AG09309 (cell line): ENCODE measurements around the gene CFAP65.

ENCODE experiments used
- DNase-seq: peaks from one replicate; pipeline ENCODE4 v3.0.0-alpha.2; 2010; ENCODE audit warnings: low read depth
- H3K4me3 ChIP-seq: 2 replicates; pipeline ENCODE4 v1.5.1; 2011; ENCODE audit warnings: mild to moderate bottlenecking, low read depth, low read length, moderate library complexity; ENCODE audit not compliant: control insufficient read depth
- CTCF ChIP-seq: IDR thresholded peaks from 2 replicates; pipeline ENCODE4 v1.5.1; 2011; ENCODE audit warnings: mild to moderate bottlenecking, low read depth, low read length, inconsistent platforms; ENCODE audit not compliant: insufficient read depth, control insufficient read depth; ENCODE audit errors: missing control alignments

Gene CFAP65

GRCh38 chr2:219022616-219023015 is 18.7 kb downstream of the CFAP65 start:
- no peak for DNase-seq
- H3K4me3 ChIP-seq = no peak overlapping the region
- TF ChIP-seq CTCF = no peak

GRCh38 chr2:219022041-219022440 is 19.3 kb downstream of the CFAP65 start:
- no peak for DNase-seq
- TF ChIP-seq CTCF = no peak
- no peak overlapping the region for H3K4me3 ChIP-seq

GRCh38 chr2:219021591-219021990 is 19.7 kb downstream of the CFAP65 start:
- no peak overlapping the region for H3K4me3 ChIP-seq
- TF ChIP-seq CTCF = no peak
- DNase-seq = no peak

DNA sequence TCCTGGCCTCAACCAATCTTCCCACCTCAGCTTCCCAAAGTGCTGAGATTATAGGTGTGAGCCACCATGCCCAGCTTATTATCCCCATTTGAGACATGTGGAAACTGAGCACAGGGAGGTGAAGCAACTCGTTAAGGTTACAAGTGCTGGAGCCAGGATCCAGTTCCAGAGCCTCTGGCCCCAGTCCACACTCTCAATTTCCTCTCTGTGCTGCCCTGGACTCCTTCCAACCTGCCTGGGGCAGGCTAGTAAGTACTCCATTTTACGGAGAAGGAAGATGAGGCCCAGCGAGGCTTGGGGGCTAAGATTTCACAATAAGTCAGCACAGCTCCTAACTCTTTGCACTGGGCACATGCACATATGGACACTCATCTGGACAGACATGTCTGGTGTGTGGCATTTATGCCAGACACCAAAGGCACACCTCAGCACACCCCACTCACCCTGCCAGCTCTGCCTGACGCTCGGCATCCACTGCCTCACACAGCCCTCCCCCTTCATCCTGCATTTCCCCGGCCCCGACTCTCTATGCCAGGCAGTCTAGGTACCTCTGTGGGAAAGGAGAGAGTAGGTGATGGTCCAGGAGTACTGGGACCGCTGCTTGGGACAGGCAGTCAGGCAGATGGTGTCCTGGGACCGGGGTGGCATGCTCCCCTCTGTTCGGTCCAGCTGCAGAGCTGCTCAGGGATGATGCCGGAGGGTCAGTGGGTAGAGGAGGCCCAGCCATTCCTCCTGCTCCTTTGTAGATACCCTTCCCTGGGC is 20.5 kb downstream of the CFAP65 start:
- no peak for DNase-seq
- TF ChIP-seq CTCF = no peak
- H3K4me3 ChIP-seq = no peak overlapping the region

- DNase-seq = no peak
- no peak for TF ChIP-seq CTCF
- H3K4me3 ChIP-seq = no peak overlapping the region
Measured at GRCh38 chr2:219019436-219019835, 21.9 kb downstream of the CFAP65 start.

GRCh38 chr2:219018726-219019125 is 22.6 kb downstream of the CFAP65 start:
- no peak overlapping the region for H3K4me3 ChIP-seq
- DNase-seq = no peak
- no peak for TF ChIP-seq CTCF
